ELF-1 (cell line): ENCODE data around the gene GPR171.
"Not testable (repeated sequence)": the region's sequence is repeated elsewhere in the genome, so short reads cannot be mapped to it uniquely, and the experiment has no call there.

ENCODE experiments used
- DNase-seq: peaks from one replicate; pipeline ENCODE4 v3.0.0-alpha.2; 2016; ENCODE audit warnings: low read depth, low spot score

Gene GPR171

GRCh38 chr3:151175952-151176351 is 27.1 kb downstream of the GPR171 start:
- no peak for DNase-seq

GRCh38 chr3:151174351-151174750 is 28.7 kb downstream of the GPR171 start:
- no peak for DNase-seq

- DNase-seq, result no peak
Observed at GRCh38 chr3:151171145-151171757, 31.8 kb downstream of the GPR171 start.

GRCh38 chr3:151169948-151170679 is 32.9 kb downstream of the GPR171 start:
- not testable (repeated sequence) for DNase-seq

- DNase-seq, result no peak
Observed at GRCh38 chr3:151169262-151169947, 33.6 kb downstream of the GPR171 start.

- DNase-seq, result peak; percentile 50
Observed at GRCh38 chr3:151168269-151169094, 34.5 kb downstream of the GPR171 start.

GRCh38 chr3:151166161-151166560 is 36.9 kb downstream of the GPR171 start:
- no peak for DNase-seq

GRCh38 chr3:151165226-151165625 is 37.8 kb downstream of the GPR171 start:
- no peak for DNase-seq

GRCh38 chr3:151159806-151160205 is 43.2 kb downstream of the GPR171 start:
- no peak for DNase-seq

- DNase-seq, result peak; percentile 58
Observed at GRCh38 chr3:151156618-151157216, 46.3 kb downstream of the GPR171 start.

- peak; percentile 82 for DNase-seq
Observed at GRCh38 chr3:151155409-151156128, 47.4 kb downstream of the GPR171 start.

- DNase-seq, result no peak
Observed at GRCh38 chr3:151154566-151154965, 48.5 kb downstream of the GPR171 start.

GRCh38 chr3:151152455-151153079 is 50.4 kb downstream of the GPR171 start:
- DNase-seq, result no peak
